ENCODE measurements around the gene TYW1.
"Not testable (repeated sequence)": the region's sequence is repeated elsewhere in the genome, so short reads cannot be mapped to it uniquely, and the experiment has no call there.

TYW1 gene

DNA sequence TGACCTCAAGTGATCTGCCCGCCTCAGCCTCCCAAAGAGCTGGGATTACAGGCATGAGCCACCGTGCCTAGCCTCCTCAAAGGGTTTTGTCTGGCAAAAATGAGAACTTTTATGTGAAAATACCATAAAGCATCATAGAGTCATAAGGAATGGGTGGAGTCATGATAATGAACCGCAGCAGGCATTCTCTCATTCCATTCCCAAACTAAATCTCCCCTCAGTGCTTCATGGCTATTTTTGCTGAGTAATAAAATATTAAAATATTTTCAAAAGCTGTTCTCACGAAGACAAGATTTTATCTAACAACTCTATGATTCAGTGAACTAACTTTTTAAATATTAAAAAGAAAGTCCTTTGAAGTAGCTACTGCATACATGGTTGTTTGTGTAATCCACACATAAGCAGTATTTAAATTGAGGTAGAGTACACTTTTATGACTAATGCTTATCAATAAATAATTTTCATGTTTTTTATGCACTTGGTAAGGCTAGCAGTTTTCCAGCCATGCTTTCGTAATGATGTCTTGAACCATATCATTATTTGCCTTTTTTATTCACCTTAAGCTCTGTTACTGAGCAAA, 195.6 kb downstream of the TYW1 start:
- DNase-seq, result not testable (repeated sequence)

DNA sequence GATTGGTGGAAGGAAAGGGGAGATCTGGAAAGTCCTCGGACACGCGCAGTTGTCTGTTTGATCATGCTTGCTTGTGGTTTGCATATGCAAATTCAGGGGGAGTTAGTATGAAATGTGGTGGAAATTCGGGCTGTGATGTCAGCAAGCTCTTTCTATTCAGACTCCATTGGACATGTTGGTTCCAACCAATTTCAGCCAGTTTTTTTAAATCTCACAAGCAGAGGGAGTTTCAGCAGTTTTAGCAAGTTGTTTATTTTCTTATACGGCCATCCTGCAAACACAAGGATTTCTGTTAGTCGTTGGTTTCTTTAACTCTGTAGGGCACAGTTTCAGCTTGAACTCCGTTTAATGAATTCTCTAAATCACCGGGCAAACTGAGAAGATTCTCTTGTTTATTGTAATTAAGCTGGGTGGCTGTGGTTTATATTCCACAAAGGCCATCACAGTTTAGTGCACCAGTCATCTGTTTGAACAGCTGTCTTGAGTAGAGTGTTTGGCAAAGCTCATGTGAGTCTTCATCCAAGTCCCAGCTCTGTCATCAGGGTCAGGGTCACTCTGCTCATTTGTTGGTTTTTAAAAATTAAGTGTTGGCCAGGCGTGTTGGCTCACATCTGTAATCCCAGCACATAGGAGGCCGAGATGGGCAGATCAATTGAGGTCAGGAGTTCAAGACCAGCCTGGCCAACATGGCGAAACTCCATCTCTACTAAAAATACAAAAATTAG, 196.4 kb downstream of the TYW1 start:
- DNase-seq, result not testable (repeated sequence)

DNA sequence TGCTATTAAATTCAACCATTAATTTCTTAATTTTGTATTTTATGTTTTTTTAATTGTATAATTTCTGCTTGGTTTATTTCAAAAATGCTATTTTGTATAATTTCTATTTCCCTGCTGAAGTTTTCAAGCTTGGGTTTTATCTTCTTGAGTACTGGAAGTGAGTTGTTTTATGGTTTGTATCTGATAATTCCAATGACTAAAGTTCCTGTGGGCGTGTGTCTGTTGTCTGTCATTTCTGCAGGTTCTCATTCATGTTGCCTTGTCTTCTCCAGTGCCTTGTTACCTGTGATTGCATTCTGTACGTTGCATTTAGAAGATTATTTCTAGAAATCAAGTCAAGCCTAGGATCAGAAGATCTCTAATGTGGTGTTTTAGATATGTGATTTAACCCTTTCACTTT, 199.5 kb downstream of the TYW1 start:
- not testable (repeated sequence) for DNase-seq

DNA sequence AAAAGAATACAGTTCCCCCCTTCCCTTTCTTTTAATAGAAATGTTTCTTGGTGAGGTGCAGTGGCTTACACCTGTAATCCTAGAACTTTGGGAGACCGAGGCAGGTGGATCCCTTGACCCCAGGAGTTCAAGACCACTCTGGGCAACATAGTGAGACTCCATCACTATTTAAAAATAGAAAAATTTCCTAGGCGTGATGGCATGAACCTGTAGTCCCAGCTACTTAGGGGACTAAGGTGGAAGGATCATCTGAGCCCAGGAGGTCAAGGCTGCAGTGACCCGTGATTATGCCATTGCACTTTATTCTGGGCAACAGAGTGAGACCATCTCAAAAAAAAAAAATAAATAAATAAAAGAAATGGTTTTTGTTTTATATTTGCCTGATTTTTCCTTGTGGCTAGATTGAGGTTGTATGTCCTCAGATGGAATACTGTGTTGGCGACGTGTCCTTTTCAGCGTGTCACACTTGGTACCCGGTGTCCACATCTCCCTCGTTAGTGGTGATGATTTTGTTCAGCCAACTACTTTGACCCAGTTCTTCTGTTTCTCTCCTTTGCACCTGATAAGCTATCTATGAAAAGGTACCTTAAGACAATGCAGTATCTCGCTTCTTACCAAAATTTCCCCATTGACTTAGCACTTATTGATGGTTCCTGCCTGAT, 202.4 kb downstream of the TYW1 start:
- DNase-seq, result not testable (repeated sequence)

DNA sequence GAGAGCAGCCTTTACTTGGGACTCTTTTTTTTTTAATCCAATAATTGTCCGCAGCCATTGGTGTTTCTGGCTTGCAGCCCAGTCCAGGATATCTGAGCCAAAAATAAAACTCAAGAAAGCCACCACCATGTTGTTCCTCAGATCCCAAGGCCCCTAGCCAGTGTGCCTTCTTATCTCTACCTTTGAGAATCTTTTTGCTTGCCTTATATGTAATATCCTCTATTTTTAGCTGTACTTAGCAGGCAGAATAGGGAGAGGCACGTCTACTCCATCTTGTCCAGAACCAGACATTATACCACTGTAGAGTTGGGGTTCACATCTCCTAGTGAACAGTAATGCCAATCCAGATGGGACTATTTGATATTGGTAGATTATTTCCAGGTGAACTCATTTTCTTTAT, 209.1 kb downstream of the TYW1 start:
- DNase-seq, result not testable (repeated sequence)

DNA sequence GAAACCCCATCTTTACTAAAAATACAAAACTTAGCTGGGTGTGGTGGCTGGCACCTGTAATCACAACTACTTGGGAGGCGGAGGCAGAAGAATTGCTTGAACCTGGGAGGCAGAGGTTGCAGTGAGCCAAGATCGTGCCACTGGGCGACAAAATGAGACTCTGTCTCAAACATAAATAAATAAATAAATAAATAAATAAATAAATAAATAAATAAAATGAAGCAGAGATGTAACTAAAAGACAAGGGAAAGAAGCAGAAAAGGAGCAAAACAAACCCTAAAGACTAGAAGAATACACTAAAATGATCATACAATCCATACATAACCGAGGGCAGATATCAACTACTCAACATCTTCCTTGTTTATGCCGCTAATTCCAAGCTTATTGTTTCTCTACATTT, 209.8 kb downstream of the TYW1 start:
- no peak for DNase-seq

DNA sequence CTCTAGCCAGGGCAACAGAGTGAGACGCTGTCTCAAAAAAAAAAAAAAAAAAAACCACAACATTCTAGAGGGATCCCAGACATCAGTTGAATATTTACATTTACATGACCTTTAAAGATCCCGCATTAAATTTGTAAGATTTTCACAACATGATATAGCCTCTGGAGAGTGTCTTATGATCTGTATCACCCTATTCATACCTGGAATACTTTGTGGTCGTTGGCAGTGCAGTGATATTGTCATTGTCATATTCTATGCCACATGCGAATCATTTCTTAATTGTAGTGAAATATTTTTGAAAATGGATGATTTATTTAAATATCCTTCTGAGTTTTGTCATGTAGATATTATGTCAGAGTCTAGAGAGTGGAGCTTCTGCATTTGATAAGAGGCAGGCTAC, 212.0 kb downstream of the TYW1 start:
- not testable (repeated sequence) for DNase-seq

DNA sequence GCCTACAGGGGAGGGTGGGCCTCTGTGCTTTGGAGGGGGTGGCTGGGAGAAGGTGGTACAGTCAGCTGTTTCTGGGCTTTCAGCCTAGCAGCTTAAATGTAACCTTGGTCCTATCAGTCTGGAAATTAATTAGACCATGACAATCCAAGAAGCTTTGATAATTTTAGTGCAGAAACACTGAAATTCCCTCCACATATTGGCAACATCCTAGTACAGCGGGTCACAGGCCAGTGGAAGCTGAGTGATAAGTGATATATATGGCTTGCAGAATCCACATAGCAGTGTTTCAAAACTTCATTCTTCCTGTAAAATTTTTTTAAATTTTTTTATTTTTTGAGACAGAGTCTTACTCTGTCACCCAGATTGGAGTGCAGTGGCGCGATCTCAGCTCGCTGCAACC, 212.6 kb downstream of the TYW1 start:
- DNase-seq, result no peak

DNA sequence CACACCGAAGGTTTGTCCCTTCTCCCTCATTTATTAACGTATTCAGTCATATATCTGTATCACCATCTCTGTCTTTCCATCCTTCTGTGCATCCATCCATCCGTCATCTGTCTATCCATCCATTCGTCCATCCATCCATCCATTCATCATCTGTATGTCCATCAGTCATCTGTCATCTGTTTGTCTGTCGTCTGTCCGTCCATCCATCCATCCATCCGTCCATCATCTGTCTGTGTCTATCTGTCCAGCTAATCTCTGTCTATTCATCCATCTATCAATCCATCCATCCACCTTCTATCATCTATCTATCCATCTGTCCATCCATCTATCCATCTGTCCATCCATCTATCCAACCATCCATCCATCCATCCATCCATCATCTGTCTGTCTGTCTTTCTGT, 213.9 kb downstream of the TYW1 start:
- DNase-seq, result no peak

DNA sequence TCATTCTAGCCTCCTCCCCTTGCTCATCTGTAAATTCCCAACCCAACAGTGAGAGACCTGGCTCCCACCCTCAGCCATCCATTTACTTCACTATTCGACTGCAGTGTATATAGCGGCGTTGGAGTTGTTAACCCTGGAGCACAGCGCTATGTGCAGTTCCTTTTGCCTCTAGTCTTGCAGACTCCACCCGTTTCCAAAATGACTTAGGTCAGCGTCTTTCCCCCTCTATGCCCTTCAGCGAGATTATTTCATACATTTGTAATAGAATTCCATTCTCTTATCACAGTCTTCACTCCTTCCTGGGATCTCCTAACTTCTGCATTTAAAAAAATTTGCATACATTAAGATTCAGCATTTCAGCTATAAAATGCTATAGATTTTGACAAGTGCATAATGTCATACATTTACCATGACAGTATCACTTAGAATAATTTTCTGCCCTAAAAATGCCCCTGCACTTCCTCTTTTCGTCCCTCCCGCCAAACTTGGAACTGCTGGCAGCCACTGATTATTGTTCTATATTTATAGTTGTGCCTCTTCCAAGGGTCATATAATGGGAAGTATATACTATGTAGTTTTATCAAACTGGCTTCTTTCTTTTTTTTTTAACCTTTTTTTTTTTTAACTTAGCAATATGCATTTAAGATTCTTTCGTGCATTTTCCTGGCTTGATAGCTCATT, 215.2 kb downstream of the TYW1 start:
- DNase-seq, result not testable (repeated sequence)

DNA sequence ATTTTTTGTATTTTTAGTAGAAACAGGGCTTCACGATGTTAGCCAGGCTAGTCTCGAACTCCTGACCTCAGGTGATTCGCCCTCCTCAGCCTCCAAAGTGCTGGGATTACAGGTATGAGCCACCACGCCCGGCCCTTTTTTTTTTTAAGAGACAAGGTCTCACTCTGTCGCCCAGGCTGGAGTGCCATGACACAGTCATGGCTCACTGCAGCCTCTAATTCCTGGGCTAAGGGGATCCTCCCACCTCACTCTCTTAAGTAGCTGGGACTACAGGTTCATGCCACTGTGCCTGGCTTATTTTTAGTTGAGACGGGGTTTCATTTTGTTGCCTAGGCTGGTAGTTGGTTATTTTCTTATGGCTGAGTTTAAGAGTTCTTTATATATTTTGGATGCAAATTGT, 216.4 kb downstream of the TYW1 start:
- DNase-seq, result not testable (repeated sequence)

DNA sequence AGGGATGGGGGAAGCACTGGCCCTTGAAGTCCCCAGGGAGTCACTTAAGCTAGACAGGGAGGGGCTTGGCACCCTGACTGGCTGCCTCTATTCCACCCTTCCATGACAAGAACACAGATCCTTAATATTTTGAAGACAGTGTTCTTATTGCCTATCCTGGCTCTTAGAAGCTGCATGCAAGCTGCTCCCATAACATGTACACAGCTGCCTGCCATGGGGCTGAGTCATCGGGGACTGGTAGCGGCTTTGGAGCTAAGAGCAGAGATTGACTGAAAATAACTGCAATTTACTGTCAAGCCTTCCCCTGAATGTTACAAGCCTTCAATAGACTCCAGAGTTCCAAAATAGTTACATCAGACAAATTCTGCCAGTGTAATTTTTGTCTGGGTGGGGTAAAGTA, 226.9 kb downstream of the TYW1 start:
- not testable (repeated sequence) for DNase-seq

DNA sequence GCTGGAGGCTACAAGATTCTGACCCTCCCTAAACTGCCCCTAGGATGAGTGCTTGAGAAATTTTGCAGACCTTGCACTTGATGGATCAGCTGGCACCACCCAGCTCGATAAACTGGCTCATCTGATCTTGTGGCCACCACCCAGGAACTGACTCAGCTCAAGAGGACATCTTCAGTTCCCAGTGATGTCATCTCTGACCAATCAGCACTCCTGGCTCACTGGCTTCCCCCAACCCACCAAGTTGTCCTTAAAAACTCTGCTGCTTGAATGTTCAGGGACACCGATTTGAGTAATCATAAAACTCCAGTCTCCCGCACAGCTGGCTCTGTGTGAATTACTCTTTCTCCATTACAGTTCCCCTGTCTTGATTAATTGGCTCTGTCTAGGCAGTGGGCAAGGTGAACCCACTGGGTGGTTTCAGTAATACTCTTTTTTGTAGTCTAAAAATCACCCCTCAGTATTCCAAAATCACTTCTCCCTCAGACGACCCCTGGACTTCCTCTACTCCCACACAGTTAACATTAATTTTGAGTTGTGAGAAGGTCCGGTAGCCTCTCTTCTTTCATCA, 229.8 kb downstream of the TYW1 start:
- DNase-seq, result not testable (repeated sequence)

DNA sequence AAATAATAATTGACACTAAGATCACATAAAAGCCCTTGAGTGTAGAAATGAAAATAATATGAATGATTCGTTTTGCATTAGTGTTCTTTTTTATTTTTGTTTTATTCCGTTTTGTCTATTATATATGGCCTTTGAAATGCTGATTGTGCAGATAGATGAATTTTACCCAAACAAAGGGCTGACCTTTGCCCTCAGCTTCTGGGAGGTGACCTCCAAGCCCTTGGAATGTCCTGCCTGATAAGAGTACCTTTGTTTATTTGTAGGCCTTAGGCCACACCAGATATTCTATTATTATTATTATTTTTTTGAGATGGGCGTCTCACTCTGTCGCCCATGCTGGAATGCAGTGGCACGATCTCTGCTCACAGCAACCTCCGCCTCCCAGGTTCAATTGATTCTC, 230.3 kb downstream of the TYW1 start:
- DNase-seq, result not testable (repeated sequence)

DNA sequence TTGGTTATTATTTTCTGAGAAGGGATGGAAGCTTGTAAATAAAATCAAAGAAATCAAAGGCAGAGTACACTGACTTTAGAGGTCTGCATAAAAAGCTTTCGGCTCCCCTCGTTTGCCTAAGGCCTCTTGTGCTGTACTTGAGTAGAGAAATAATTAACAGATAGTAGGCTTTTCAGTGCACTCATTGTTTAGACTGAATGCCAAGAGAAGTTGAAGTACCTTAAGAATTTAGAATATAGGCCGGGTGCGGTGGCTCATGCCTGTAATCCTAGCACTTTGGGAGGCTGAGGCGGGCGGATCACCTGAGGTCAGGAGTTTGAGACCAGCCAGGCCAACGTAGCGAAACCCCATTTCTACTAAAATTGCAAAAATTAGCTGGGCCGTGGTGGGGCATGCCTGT, 232.4 kb downstream of the TYW1 start:
- not testable (repeated sequence) for DNase-seq

DNA sequence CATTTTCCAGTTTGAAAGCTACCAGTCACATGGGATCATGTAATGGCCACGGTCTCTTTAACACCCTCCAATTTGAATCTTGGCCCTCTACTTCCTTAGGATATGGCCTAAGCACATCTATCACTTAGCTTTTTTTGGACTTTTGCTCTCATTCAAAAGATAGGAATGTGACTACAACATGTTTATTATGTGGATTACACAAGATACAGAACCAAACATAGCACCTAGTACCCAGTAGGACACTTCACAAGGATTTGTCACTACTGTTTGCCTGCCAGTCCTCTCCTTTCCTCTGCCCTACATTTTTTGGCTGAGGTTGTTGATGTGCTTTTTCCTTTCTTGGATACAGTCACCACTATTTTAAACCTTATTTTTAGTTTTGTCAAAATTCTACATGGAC, 233.4 kb downstream of the TYW1 start:
- not testable (repeated sequence) for DNase-seq

DNA sequence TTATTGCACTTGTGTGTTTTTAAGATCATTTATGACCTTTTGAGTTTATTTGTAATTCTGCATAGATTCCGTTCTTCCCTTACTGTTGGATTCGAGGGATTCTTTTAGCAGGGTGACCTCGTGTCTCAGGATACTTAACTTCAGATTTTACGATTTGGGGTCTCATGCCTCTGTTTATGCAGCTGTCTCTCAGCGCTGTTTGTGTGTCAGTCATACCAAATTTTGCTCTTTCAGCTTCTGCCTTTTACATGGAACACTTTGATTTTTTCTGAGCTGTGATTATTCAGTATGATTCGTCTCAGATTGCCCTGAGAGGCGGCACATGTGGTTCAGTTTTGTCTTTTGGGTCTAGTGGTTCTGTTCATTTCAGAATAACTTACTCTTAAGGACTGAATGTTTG, 236.9 kb downstream of the TYW1 start:
- DNase-seq, result not testable (repeated sequence)

DNA sequence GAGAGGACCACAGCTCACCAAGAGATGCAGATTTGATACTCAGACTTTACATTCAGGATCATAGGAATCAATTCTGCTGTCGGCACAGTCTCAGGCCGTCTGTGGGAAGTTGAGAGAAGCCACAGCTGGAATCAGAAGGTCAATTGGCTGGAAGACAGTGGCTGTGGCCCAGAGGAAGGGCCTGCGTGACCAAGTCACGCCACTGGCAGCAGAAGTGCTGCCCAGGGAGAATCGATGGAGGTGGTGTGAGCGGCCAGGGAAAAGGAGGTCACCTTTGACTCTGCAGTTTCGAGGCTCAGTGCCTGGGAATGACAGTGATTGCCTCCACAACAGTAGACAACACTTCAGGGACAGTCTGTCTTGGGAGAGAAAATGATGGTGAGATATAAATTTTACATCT, 239.6 kb downstream of the TYW1 start:
- DNase-seq, result not testable (repeated sequence)

DNA sequence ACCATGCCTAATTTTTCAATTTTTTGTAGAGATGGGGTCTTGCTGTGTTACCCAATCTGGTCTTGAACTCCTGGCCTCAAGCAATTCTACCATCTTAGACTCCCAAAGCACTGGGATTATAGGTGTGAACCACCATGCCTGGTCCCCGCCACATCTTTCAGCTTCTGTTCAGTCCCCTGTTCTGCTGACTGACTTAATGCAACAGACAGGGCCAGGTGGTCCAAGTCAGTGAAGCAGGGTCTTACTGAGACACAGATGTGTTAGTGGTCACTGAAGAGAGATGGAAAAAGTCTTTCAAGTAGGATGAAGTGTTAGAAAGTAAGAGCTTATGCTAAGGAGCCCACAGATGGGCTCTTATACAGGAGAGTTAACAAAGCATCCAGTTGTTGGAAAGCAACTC, 246.2 kb downstream of the TYW1 start:
- DNase-seq, result not testable (repeated sequence)

DNA sequence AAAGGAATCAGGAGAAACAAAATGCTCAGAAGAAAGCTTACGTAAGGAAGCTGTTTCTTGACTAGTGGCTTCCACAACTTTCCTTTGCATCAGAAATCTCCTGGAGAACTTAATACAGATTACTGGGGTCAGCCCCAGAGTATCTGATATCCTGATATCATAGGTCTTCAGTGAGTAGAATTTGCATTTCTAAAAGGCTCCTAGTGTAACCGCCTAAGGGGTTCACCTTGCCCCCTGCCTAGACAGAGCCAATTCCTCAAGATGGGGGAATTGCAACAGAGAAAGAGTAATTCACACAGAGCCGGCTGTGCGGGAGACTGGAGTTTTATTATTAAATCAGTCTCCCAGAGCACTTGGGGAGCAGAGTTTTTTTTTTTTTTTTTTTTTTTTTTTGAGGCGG, 251.7 kb downstream of the TYW1 start:
- DNase-seq, result not testable (repeated sequence)

DNA sequence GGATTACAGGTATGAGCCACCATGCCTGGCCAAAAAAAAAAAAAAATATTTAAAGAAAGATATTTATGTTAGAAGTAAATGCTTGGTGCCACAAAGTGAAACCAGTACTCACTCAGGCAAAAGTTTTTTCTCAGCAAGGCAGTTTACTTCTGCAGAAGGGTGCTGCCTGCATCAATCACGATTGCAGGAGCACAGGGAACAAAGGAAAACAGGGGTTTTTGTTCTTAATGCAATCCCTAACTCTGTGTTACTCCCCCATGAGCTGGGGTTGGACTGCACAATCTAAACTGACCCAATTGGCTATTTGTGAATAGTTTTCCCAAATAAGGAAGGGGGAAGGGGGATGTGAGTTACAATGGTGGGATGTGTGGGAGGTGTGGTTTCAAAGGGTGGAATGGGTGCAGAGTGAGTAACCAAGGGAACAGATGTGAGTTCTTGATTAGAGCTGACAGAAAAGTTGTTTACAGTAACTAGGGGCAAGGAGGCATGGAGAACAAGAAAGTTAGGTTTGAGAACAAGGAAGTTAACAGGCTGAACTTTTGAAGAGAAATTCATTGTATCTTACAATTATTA, 255.4 kb downstream of the TYW1 start:
- DNase-seq, result no peak

DNA sequence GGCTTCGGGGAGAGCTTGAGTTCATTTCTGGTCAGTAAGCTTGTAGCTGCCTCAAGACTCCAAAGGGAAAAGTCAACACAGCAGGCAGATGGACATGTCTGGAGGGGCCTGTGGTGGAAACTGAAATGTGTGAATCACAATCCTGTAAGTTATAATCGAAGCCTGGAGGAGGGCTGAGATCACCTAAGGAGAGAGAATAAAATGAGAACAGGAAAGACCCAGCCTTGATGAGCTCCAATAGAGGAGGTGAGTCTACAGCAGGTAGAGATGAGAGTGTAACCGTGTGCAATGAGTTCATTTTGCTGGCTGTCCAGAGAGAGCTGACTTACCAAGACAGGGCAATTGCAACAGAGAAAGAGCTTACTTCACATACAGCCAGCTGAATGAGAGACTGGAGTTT, 258.4 kb downstream of the TYW1 start:
- DNase-seq, result not testable (repeated sequence)

DNA sequence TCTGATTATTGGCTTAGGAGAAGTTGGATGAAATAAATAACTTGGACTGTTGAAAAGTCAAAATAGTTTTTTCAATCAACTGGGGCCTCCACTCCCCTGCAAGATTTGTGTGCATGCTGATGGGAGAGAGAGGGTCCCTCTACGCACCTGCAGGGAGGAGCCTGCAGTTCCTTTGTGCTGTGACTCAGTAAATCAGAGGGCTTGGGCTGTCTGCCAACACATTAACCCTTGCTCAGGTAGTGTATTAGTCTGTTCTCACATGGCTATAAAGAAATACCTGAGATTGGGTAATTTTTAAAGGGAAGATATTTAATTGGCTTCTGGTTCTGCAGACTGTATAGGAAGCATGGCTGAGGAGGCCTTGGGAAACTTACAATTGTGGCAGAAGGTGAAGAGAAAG, 261.1 kb downstream of the TYW1 start:
- not testable (repeated sequence) for DNase-seq

Measured in right forelimb (tissue), 1 donor.